TTC549 (cell line): ENCODE data around the gene NTN1.
"Not testable (repeated sequence)": the region's sequence is repeated elsewhere in the genome, so short reads cannot be mapped to it uniquely, and the experiment has no call there.

Source experiments
- FAIRE-seq: peaks from 2 replicates; lab custom pipeline; 2012; peaks lifted over from hg19 to GRCh38; lab: Jason Lieb, UNC

The NTN1 gene

GRCh38 chr17:9087921-9088320, 66.6 kb downstream of the NTN1 start:
- FAIRE-seq: no peak

- FAIRE-seq: no peak
Observed at GRCh38 chr17:9090641-9091096, 69.4 kb downstream of the NTN1 start.

GRCh38 chr17:9094193-9094592, 72.9 kb downstream of the NTN1 start:
- FAIRE-seq: no peak

- FAIRE-seq: no peak
Observed at GRCh38 chr17:9095390-9095789, 74.1 kb downstream of the NTN1 start.

GRCh38 chr17:9098242-9098825, 77.0 kb downstream of the NTN1 start:
- FAIRE-seq: no peak

GRCh38 chr17:9101356-9101755, 80.0 kb downstream of the NTN1 start:
- FAIRE-seq: no peak

- FAIRE-seq: not testable (repeated sequence)
Observed at GRCh38 chr17:9103193-9103592, 81.9 kb downstream of the NTN1 start.

GRCh38 chr17:9104370-9105041, 83.2 kb downstream of the NTN1 start:
- no peak for FAIRE-seq

- FAIRE-seq: no peak
Observed at GRCh38 chr17:9105068-9105868, 84.0 kb downstream of the NTN1 start.

GRCh38 chr17:9106278-9106677, 85.0 kb downstream of the NTN1 start:
- not testable (repeated sequence) for FAIRE-seq

GRCh38 chr17:9107527-9107926, 86.2 kb downstream of the NTN1 start:
- FAIRE-seq: no peak

- no peak for FAIRE-seq
Observed at GRCh38 chr17:9108146-9108545, 86.8 kb downstream of the NTN1 start.

GRCh38 chr17:9109933-9110332, 88.6 kb downstream of the NTN1 start:
- FAIRE-seq: no peak

- FAIRE-seq: no peak
Observed at GRCh38 chr17:9110501-9110900, 89.2 kb downstream of the NTN1 start.

GRCh38 chr17:9115214-9116191, 94.2 kb downstream of the NTN1 start:
- FAIRE-seq: no peak

GRCh38 chr17:9116311-9116835, 95.1 kb downstream of the NTN1 start:
- no peak for FAIRE-seq

GRCh38 chr17:9116861-9117568, 95.7 kb downstream of the NTN1 start:
- FAIRE-seq: no peak

GRCh38 chr17:9120471-9120870, 99.2 kb downstream of the NTN1 start:
- no peak for FAIRE-seq

GRCh38 chr17:9121186-9121820, 100.0 kb downstream of the NTN1 start:
- no peak for FAIRE-seq
